Mucosa of descending colon (tissue), 3 donors: ENCODE data around the gene CATSPERB. TPM values are rescaled to one million over a fixed set of nuclear protein-coding genes. Genes with fewer than 3 reads are reported as not detected.
"Not testable (repeated sequence)": the region's sequence is repeated elsewhere in the genome, so short reads cannot be mapped to it uniquely, and the experiment has no call there.

Source experiments
- ATAC-seq: fragments of 200-7000 bp; cut with Tn5 transposase; one replicate; pipeline ENCODE4 v1.9.1; 2020; ENCODE audit warnings: mild to moderate bottlenecking, moderate library complexity
- DNase-seq, 3 donors: peaks; one replicate each; pipeline ENCODE4 v3.0.0-alpha.2; 2020
- H3K36me3 ChIP-seq: fragments of 200-600 bp; one replicate; pipeline ENCODE4 v1.8.0; 2021; ENCODE audit warnings: low read depth, mild to moderate bottlenecking
- H3K4me1 ChIP-seq: fragments of 200-600 bp; one replicate; pipeline ENCODE4 v1.8.0; 2021; ENCODE audit warnings: low read depth, mild to moderate bottlenecking
- H3K4me3 ChIP-seq: fragments of 200-600 bp; one replicate; pipeline ENCODE4 v1.8.0; 2021; ENCODE audit warnings: mild to moderate bottlenecking
- H3K9me3 ChIP-seq: fragments of 200-600 bp; one replicate; pipeline ENCODE4 v1.8.0; 2021; ENCODE audit warnings: mild to moderate bottlenecking
- CTCF ChIP-seq: fragments of 200-600 bp; IDR thresholded peaks from one replicate; pipeline ENCODE4 v1.8.0; 2022; ENCODE audit warnings: antibody characterized with exemption, mild to moderate bottlenecking
- intact Hi-C, 2 donors: fragments of 100-400 bp; cut with DNase I in 1 of 2; cut with micrococcal nuclease in 1 of 2; formaldehyde crosslinking; loops; one replicate each; pipeline versions ENCODE4 v1.11.0 to v1.11.1; 2022; cut with DNase I, micrococcal nuclease
- total RNA-seq, 3 donors: library from RNA; stranded (reverse); fragmentation: NEBNext Ultra II Directional in 2 of 3; extraction: Animal tissue kit (Norgen Biotek cat#: 25700) in 2 of 3; gene quantifications; one replicate each; pipeline versions ENCODE4 v1.2.1 to v1.2.4, GENCODE V29; 2021 to 2023
- donor health status: DM: no; HTN: no; CAD: no; lungs with moderate emphysema.
- donor health status: DM: no; HTN: no; CAD: no.
- donor health status: DM: no; HTN: yes; CAD: no.

The CATSPERB gene
- total RNA-seq, 3 donors from 2014 or later: 3.5 to 7.0 (median 4.1) TPM

DNA sequence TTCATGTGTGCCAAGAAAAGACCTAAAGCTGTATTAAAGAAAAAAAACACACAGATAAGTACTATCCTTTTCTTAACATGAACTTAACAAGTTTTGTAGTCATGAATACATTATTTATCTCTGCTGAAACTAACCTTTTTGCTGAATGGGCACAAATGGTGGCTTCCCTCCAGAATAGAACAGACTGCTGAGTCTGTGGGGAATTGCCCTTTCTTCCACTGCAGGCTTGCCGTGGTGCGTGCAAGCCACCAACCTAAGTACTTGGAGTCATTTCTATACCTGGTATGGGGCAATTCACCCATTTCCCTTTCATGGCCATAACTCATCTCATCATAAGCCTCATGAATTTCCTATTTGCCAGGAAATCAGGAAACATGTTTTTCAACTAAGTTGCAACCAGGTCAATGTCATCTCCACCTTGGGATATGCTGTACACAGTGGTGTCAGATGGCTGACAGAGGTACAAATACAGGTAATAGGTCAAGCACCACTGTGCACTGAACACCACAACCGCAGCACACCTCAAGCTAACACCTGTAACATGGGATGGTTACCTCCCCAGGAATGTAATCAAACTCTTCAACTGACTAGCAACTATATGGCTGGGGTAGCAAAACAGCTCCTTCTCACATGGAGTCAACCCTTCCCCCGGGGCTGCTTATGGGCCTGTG is 49.9 kb downstream of the CATSPERB start:
- Histone ChIP-seq H3K36me3 (no peaks in the 10 kb centered on the region), H3K4me3 (no peak overlapping the region), H3K9me3 (peaks cover 4% of the 10 kb centered on the region), H3K4me1 (no peaks in the 10 kb centered on the region)
- ATAC-seq (no peak), DNase-seq (no peak)
- no peak for TF ChIP-seq CTCF
- intact Hi-C loops: no loop called here

DNA sequence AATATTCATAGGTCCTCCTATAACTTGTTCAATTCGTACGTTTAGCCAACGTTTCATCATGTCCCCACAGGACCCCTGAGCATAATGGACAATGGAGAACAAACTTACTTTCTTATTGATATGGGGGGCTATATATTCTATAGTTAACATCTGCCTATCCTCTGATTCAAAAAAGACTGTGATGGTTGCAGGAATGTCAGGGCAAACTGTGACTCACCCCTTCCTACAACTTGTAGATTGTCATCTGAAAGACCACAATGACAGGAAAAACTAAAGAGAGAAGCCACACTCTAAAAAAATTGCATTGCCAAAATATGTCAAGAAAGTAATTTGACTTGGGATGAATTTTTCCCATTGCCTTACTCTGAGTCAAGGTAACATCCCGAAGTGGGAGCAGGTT is 50.8 kb downstream of the CATSPERB start:
- H3K4me1 ChIP-seq: no peaks in the 10 kb centered on the region
- no peak for TF ChIP-seq CTCF
- DNase-seq: no peak
- ATAC-seq: no peak
- H3K36me3 ChIP-seq: no peaks in the 10 kb centered on the region
- H3K4me3 ChIP-seq: no peak overlapping the region
- intact Hi-C loops: no loop called here
- peaks cover 4% of the 10 kb centered on the region for H3K9me3 ChIP-seq

DNA sequence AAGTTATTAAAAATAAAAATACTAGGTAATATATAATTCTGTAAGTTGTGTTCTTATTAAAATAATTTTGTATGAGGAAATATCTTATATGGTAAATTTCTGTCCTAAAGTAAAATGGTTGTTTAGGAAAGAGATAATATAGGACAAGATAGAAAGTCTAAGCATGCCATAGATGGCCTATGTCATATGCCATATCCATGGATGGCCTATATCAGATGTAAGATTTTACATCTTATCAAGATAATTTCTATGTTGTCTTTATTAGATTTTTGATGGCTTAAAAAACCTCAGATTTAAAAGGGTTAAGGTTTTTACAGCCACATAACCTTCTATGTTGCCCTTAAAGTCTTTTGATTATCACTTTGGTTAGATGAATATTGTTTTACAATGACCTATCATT is 52.6 kb downstream of the CATSPERB start:
- ATAC-seq (no peak), DNase-seq (no peak)
- Histone ChIP-seq H3K36me3 (no peaks in the 10 kb centered on the region), H3K4me3 (no peak overlapping the region), H3K4me1 (no peaks in the 10 kb centered on the region), H3K9me3 (peaks cover 4% of the 10 kb centered on the region)
- no peak for TF ChIP-seq CTCF
- intact Hi-C loops: no loop called here

GRCh38 chr14:91677687-91678086 is 54.2 kb downstream of the CATSPERB start:
- H3K4me1 ChIP-seq, DNase-seq, H3K4me3 ChIP-seq, ATAC-seq, intact Hi-C loops, H3K9me3 ChIP-seq, H3K36me3 ChIP-seq: not testable (repeated sequence)

DNA sequence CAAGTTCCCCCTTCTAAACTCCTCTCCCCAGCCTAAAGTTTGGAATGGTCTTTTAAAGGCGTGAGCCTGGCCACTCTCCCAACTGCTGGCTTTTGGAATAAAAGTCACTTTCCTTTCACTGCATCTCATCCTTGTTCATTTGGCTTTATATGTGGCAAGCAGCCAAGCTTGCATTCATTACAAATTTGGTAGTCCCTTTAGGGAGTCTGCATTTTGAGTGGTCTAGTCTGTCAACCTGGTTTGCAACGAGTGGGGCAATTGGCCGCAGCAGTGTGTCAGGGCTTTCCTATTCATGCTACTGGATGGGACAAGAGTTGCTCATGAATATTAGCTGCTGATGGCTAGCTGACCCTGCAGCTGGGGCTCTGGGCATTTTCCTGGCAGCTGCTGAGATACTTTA is 57.0 kb downstream of the CATSPERB start:
- DNase-seq (no peak), ATAC-seq (no peak)
- H3K36me3 ChIP-seq: no peaks in the 10 kb centered on the region
- no peak overlapping the region for H3K4me3 ChIP-seq
- H3K9me3 ChIP-seq: peaks cover 4% of the 10 kb centered on the region
- no peaks in the 10 kb centered on the region for H3K4me1 ChIP-seq
- no peak for TF ChIP-seq CTCF
- intact Hi-C loops: no loop called here

DNA sequence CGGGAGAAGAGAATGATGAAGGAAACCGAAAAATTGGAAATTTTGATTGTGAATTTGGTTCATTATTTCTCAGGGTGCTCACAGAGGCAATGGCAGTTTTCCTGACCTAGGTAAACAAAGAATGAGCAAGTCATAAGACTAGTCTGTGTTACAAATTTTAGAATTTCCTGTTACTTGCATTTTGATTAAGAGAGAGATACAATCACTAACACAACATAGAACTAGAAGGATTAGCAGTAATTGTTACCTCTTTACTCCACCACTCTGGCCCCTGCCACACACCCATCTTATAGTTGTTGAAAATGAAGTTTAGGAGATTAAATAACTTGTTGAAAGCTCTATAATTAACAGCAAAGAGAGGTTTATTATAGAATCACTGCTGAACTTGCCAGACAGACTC is 62.0 kb downstream of the CATSPERB start:
- Histone ChIP-seq H3K9me3 (no peaks in the 10 kb centered on the region), H3K4me1 (no peaks in the 10 kb centered on the region), H3K36me3 (no peaks in the 10 kb centered on the region), H3K4me3 (no peak overlapping the region)
- DNase-seq: no peak
- intact Hi-C loops: no loop called here
- ATAC-seq: no peak
- no peak for TF ChIP-seq CTCF

- intact Hi-C loops, ATAC-seq, H3K36me3 ChIP-seq, H3K9me3 ChIP-seq, H3K4me1 ChIP-seq, H3K4me3 ChIP-seq, DNase-seq: not testable (repeated sequence)
Observed at GRCh38 chr14:91667101-91667500, 64.8 kb downstream of the CATSPERB start.
